IMR-90 (cell line): ENCODE data around the gene ASAP2. TPM values are rescaled to one million over a fixed set of nuclear protein-coding genes. Genes with fewer than 3 reads are reported as not detected.

Experiments used
- ATAC-seq: fragments of 200-7000 bp; cut with Tn5 transposase; 2 replicates; pipeline ENCODE4 v1.9.1; 2020; ENCODE audit warnings: low read depth, mild to moderate bottlenecking, moderate library complexity
- BruUV-seq: library from RNA; stranded (reverse); fragments of 400-500 nt; replicated peaks from 2 replicates; lab custom pipeline; 2021; lab: Mats Ljungman, UMichigan
- CTCF ChIA-PET: fragments of 300-600 bp; formaldehyde crosslinking; extraction: SDS; loops from one replicate; lab custom pipeline; 2021; ENCODE audit warnings: antibody characterized with exemption; lab: Yijun Ruan, JAX
- POLR2A ChIA-PET: fragments of 300-600 bp; sonication (Branson Sonifier 250); formaldehyde crosslinking; loops from one replicate; lab custom pipeline; 2022; ENCODE audit warnings: antibody characterized with exemption; ENCODE audit not compliant: unreplicated experiment; lab: Charles Lee
- DNase-seq: peaks from one replicate; pipeline ENCODE4 v3.0.0; 2013
- H2AFZ ChIP-seq: replicated peaks from 2 replicates; pipeline ENCODE3; 2013; ENCODE audit warnings: low read length, mild to moderate bottlenecking; ENCODE audit not compliant: poor library complexity
- H2AK5ac ChIP-seq: 2 replicates; pipeline ENCODE4 v1.6.1; 2013; ENCODE audit warnings: low read depth, low read length, inconsistent platforms
- H2AK9ac ChIP-seq: replicated peaks from 2 replicates; pipeline ENCODE3; 2013; ENCODE audit warnings: mild to moderate bottlenecking, low read depth, low read length, moderate library complexity; ENCODE audit not compliant: poor library complexity
- H2BK120ac ChIP-seq: 2 replicates; pipeline ENCODE4 v1.6.1; 2013; ENCODE audit warnings: low read depth, low read length, inconsistent platforms
- H2BK15ac ChIP-seq: 3 replicates; pipeline ENCODE4 v1.6.1; 2013; ENCODE audit warnings: low read depth, low read length, inconsistent platforms
- H2BK20ac ChIP-seq: 2 replicates; pipeline ENCODE4 v1.6.1; 2013; ENCODE audit warnings: low read depth, mild to moderate bottlenecking, inconsistent platforms, low read length, moderate library complexity
- H2BK5ac ChIP-seq: 2 replicates; pipeline ENCODE4 v1.6.1; 2013; ENCODE audit warnings: mild to moderate bottlenecking, low read depth, low read length, inconsistent platforms; ENCODE audit not compliant: poor library complexity, severe bottlenecking
- H3K14ac ChIP-seq: replicated peaks from 2 replicates; pipeline ENCODE4 v1.6.1; 2013; ENCODE audit warnings: low read depth, low read length, inconsistent platforms
- H3K18ac ChIP-seq: 2 replicates; pipeline ENCODE4 v1.6.1; 2013; ENCODE audit warnings: low read depth, low read length, control low read depth
- H3K23ac ChIP-seq: 2 replicates; pipeline ENCODE4 v1.6.1; 2013; ENCODE audit warnings: low read depth, low read length, inconsistent platforms
- H3K27ac ChIP-seq: 2 replicates; pipeline ENCODE4 v1.5.1; 2013; ENCODE audit warnings: mild to moderate bottlenecking, control low read depth, low read length; ENCODE audit not compliant: insufficient read depth
- H3K27me3 ChIP-seq: 2 replicates; pipeline ENCODE4 v1.6.1; 2013; ENCODE audit warnings: low read length; ENCODE audit not compliant: control insufficient read depth, insufficient read depth
- H3K36me3 ChIP-seq: 2 replicates; pipeline ENCODE4 v1.6.1; 2013; ENCODE audit warnings: low read length, mixed read lengths; ENCODE audit not compliant: control insufficient read depth, insufficient read depth
- H3K4ac ChIP-seq: 2 replicates; pipeline ENCODE4 v1.6.1; 2013; ENCODE audit warnings: low read depth, low read length, inconsistent platforms
- H3K4me1 ChIP-seq: 2 replicates; pipeline ENCODE4 v1.6.1; 2013; ENCODE audit warnings: low read length, mixed read lengths; ENCODE audit not compliant: control insufficient read depth, insufficient read depth
- H3K4me2 ChIP-seq: 2 replicates; pipeline ENCODE4 v1.6.1; 2013; ENCODE audit warnings: low read depth, mild to moderate bottlenecking, control low read depth, low read length, moderate library complexity
- H3K4me3 ChIP-seq: 2 replicates; pipeline ENCODE4 v1.5.1; 2013; ENCODE audit warnings: low read depth, mild to moderate bottlenecking, control low read depth, low read length, moderate library complexity; ENCODE audit not compliant: insufficient read depth
- H3K56ac ChIP-seq: 2 replicates; pipeline ENCODE4 v1.6.1; 2013; ENCODE audit warnings: low read length, inconsistent platforms; ENCODE audit not compliant: insufficient read depth; ENCODE audit errors: extremely low read depth
- H3K79me1 ChIP-seq, 2 experiments: 2 replicates each; pipeline ENCODE4 v1.6.1; 2013; ENCODE audit warnings: low read length in 2 of 2, inconsistent platforms in 1 of 2, low read depth in 1 of 2
- H3K9ac ChIP-seq: 2 replicates; pipeline ENCODE4 v1.6.1; 2013; ENCODE audit warnings: low read depth, low read length, control low read depth
- H3K9me1 ChIP-seq: 2 replicates; pipeline ENCODE4 v1.6.1; 2013; ENCODE audit warnings: low read length, inconsistent platforms; ENCODE audit not compliant: insufficient read depth
- H3K9me3 ChIP-seq: 2 replicates; pipeline ENCODE4 v1.6.1; 2013; ENCODE audit warnings: low read length; ENCODE audit not compliant: control insufficient read depth, insufficient read depth
- H4K20me1 ChIP-seq: 2 replicates; pipeline ENCODE4 v1.6.1; 2013; ENCODE audit warnings: low read length, inconsistent platforms; ENCODE audit not compliant: insufficient read depth
- H4K5ac ChIP-seq: 2 replicates; pipeline ENCODE4 v1.6.1; 2013; ENCODE audit warnings: mild to moderate bottlenecking, low read depth, low read length, control low read depth
- H4K8ac ChIP-seq, 2 experiments: 2 replicates each; pipeline ENCODE4 v1.6.1; 2013; ENCODE audit warnings: low read depth in 2 of 2, low read length in 2 of 2, control low read depth in 1 of 2, inconsistent platforms in 1 of 2
- H4K91ac ChIP-seq: 2 replicates; pipeline ENCODE4 v1.6.1; 2013; ENCODE audit warnings: low read depth, low read length, inconsistent platforms; ENCODE audit not compliant: insufficient read depth
- MAZ ChIP-seq: IDR thresholded peaks from 2 replicates; pipeline ENCODE4 v1.6.1; 2012; ENCODE audit warnings: low read depth, mild to moderate bottlenecking, low read length, improper control_type of control experiment, moderate library complexity, borderline replicate concordance
- MXI1 ChIP-seq: IDR thresholded peaks from 2 replicates; pipeline ENCODE4 v1.6.1; 2012; ENCODE audit warnings: low read depth, mild to moderate bottlenecking, low read length, moderate library complexity, borderline replicate concordance
- POLR2A ChIP-seq: IDR thresholded peaks from 2 replicates; pipeline ENCODE4 v1.6.1; 2012; ENCODE audit warnings: mild to moderate bottlenecking, low read depth, low read length
- RAD21 ChIP-seq: IDR thresholded peaks from 2 replicates; pipeline ENCODE4 v1.6.1; 2012; ENCODE audit warnings: low read length, improper control_type of control experiment
- RFX5 ChIP-seq: IDR thresholded peaks from 2 replicates; pipeline ENCODE4 v1.8.0; 2012; ENCODE audit warnings: low read depth, mild to moderate bottlenecking, low read length, moderate library complexity
- WGBS, 2 experiments: methylation state at CpG; one replicate each; pipeline versions ENCODE4 v1.1.5 to v1.1.7; 2013; ENCODE audit warnings: missing lambda C conversion rate in 2 of 2; ENCODE audit not compliant: insufficient read length in 1 of 2; ENCODE audit errors: extremely low coverage in 2 of 2; 5-methylcytosine and 5-hydroxymethylcytosine counted together
- dilution Hi-C: fragments of 300-500 bp; cut with HindIII; formaldehyde crosslinking; loops from one replicate; pipeline ENCODE4 v1.14.3; 2018; ENCODE audit warnings: low sequenced_read_pairs; ENCODE audit not compliant: unreplicated experiment
- in situ Hi-C: fragments of 300-500 bp; cut with MboI; formaldehyde crosslinking; loops from 3 replicates; pipeline ENCODE4 v1.14.3; 2019; ENCODE audit warnings: low sequenced_read_pairs, inconsistent platforms, mixed read lengths
- intact Hi-C: fragments of 100-400 bp; cut with micrococcal nuclease; formaldehyde crosslinking; loops from 2 replicates; pipeline ENCODE4 v1.10.0; 2022
- polyA plus RNA-seq, 3 experiments: library from polyadenylated mRNA; depleted of rRNA; stranded (reverse); fragments of >200 nt; gene quantifications; 2 replicates each; pipeline ENCODE4 v1.2.3, GENCODE V29; 2012; ENCODE audit warnings: low replicate concordance in 1 of 3
- total RNA-seq: library from RNA; depleted of rRNA; stranded (reverse); fragments of >200 nt; gene quantifications from 2 replicates; pipeline ENCODE4 v1.2.3, GENCODE V29; 2012
- TF ChIP-seq, protein P1 (sequence below): fragments of 150-350 bp; IDR thresholded peaks from 2 replicates; pipeline ENCODE4 v1.6.1; 2016; ENCODE audit warnings: low read depth, mild to moderate bottlenecking, low read length, moderate library complexity, borderline replicate concordance

The ASAP2 gene
- total and polyA plus RNA-seq, 2 of the 4 experiments (the other 2 are of a cell fraction) = 19.7 to 28.1 TPM

DNA sequence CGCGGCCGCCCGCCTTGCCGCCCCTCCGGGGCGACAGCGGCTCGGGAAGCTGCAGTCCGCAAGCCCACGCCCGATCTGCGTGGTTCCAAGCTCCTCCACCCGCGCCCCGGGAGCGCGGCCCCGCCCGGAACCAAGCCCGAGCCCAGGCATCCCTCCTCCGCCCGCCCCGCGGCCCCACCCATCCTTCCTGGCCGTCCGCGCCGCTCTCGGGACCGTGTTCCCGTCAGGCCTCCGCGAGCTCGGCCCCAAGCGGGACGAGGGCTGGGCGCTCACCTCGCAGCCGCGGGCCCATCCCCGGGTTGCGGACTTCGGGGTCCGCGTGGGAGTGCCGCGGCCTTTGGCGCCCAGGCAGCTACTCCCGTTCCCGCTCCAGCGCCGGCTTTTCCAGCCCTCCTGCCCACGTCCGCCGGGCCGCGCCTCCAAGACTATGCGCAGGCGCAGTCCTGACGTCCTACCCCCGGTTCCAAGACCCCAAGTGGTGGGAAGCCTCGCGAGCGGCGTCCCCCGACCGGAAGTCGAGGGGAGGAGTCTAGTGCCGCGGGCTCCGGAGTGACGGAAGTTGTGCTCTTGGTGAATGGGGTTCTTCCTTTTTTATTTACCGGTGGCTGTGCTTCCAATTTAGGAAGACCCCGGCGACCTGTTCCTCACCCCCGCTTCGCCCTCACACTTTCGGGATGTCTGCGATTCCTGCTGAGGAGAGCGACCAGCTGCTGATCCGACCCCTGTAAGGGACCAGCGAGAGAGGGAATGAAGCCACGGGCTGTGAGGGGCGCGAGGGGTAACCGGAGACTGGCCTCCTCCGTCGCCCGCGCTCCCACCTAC, 216.7 kb downstream of the ASAP2 start, which contains the start of the genes CPSF3 and ITGB1BP1:
CPSF3 (plus strand) TSS at position 555 of the 822 bp plus-strand sequence; CDS start at position 675, 120 bp downstream.
ITGB1BP1 (minus strand) TSS at position 429 of the 822 bp plus-strand sequence. CDS start 4,831 bp downstream, outside the sequence.
- CTCF ChIA-PET = no interaction called here
- H3K36me3 ChIP-seq = no peaks in the 10 kb centered on the region; the same call in 1 of the 2 replicates
- WGBS, 2 experiments = 0% methylated on average over 21 of the region's 91 CpGs; no CpG with 5 or more reads in 1 of the 2 experiments
- intact Hi-C loops (loop anchor here (1.0 to 5.0 kb wide), 3 partner anchors 207 to 281 kb away; partner anchors contain the start of genes ASAP2 and YWHAQ), dilution Hi-C loops (no loop called here), in situ Hi-C loops (no loop called here)
- peak within 1 kb of the TSS; percentile 72 for H3K18ac ChIP-seq
- peak within 1 kb of the TSS; percentile 62 to 99 for H4K8ac ChIP-seq
- H2BK5ac ChIP-seq = peak within 1 kb of the TSS; percentile 99
- no TSS peak for BruUV-seq
- DNase-seq = peak; percentile 97
- H3K79me1 ChIP-seq = peaks cover 24 to 84% of the 10 kb centered on the region in 2 experiments
- TF ChIP-seq, protein P1, sequence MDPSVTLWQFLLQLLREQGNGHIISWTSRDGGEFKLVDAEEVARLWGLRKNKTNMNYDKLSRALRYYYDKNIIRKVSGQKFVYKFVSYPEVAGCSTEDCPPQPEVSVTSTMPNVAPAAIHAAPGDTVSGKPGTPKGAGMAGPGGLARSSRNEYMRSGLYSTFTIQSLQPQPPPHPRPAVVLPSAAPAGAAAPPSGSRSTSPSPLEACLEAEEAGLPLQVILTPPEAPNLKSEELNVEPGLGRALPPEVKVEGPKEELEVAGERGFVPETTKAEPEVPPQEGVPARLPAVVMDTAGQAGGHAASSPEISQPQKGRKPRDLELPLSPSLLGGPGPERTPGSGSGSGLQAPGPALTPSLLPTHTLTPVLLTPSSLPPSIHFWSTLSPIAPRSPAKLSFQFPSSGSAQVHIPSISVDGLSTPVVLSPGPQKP = peak; percentile 61; the same call in 1 of the 2 replicates
- TF ChIP-seq POLR2A (peak; percentile 50), RFX5 (no peak), MXI1 (no peak), MAZ (peak; percentile 76; the same call in 1 of the 2 replicates), RAD21 (0 out of 2 replicates have a peak, but pooled peaks have one; percentile 4)
- peak within 1 kb of the TSS; percentile 98 for H2AFZ ChIP-seq
- peaks cover 12% of the 10 kb centered on the region for H3K4me1 ChIP-seq
- H3K27ac ChIP-seq = peak within 1 kb of the TSS; percentile 95
- H2AK5ac ChIP-seq = peak within 1 kb of the TSS; percentile 93
- H3K27me3 ChIP-seq = no peaks in the 10 kb centered on the region
- POLR2A ChIA-PET = interaction anchor here (0.6 kb wide), 2 partner anchors 18 to 51 kb away, joined by 3 to 4 read pairs; no protein-coding TSS in a partner anchor
- peak within 1 kb of the TSS; percentile 90 for H3K4me3 ChIP-seq
- H2BK15ac ChIP-seq = peak within 1 kb of the TSS; percentile 40; the same call in 1 of the 3 replicates
- H3K4ac ChIP-seq = peak within 1 kb of the TSS; percentile 96
- peak within 1 kb of the TSS; percentile 91 for H3K9ac ChIP-seq
- peak within 1 kb of the TSS; percentile 96 for H3K56ac ChIP-seq
- H3K23ac ChIP-seq = peak within 1 kb of the TSS; percentile 100
- peak within 1 kb of the TSS; percentile 99 for H3K14ac ChIP-seq
- H2AK9ac ChIP-seq = peak within 1 kb of the TSS; percentile 99
- ATAC-seq = peak; percentile 92
- H2BK20ac ChIP-seq = no peak within 1 kb of the TSS
- H3K9me1 ChIP-seq = peaks cover 14% of the 10 kb centered on the region
- peaks cover 27% of the 10 kb centered on the region; the same call in 1 of the 2 replicates for H4K20me1 ChIP-seq
- no peaks in the 10 kb centered on the region for H3K9me3 ChIP-seq
- H4K5ac ChIP-seq = peak within 1 kb of the TSS; percentile 90
- peak within 1 kb of the TSS; percentile 86 for H2BK120ac ChIP-seq
- peak within 1 kb of the TSS; percentile 97 for H4K91ac ChIP-seq
- H3K4me2 ChIP-seq = peak within 1 kb of the TSS; percentile 96
